ENCODE results near the gene LAMA5. TPM values are rescaled to one million over a fixed set of nuclear protein-coding genes. Genes with fewer than 3 reads are reported as not detected.
A peak's percentile ranks its signal among the peaks of the same experiment; 100 is the strongest.

LAMA5 gene
- total RNA-seq, 2 experiments from 2014 or later = 0.99 to 1.9 TPM

- H3K9me3 Mint-ChIP-seq (ENCODE audit: low read depth) = no peaks in the 10 kb centered on the region
- no peaks in the 10 kb centered on the region for H3K4me1 Mint-ChIP-seq
- H3K36me3 Mint-ChIP-seq = no peaks in the 10 kb centered on the region
- no peaks in the 10 kb centered on the region for H3K27me3 Mint-ChIP-seq
- H3K4me3 Mint-ChIP-seq = no peak overlapping the region
- DNase-seq = no peak
- CTCF ChIA-PET = interaction anchor here (1.0 kb wide), 1 partner anchor 179 kb away, joined by 3 read pairs; no protein-coding TSS in a partner anchor
- no peak for ATAC-seq
- no peak overlapping the region for H3K27ac Mint-ChIP-seq
Measured at GRCh38 chr20:62320581-62321354, 46.3 kb downstream of the LAMA5 start.

GRCh38 chr20:62319346-62319909, 47.7 kb downstream of the LAMA5 start:
- no peaks in the 10 kb centered on the region for H3K36me3 Mint-ChIP-seq
- H3K4me3 Mint-ChIP-seq = no peak overlapping the region
- ATAC-seq = no peak
- H3K9me3 Mint-ChIP-seq (ENCODE audit: low read depth) = no peaks in the 10 kb centered on the region
- CTCF ChIA-PET = no interaction called here
- H3K27ac Mint-ChIP-seq = no peak overlapping the region
- no peak for DNase-seq
- no peaks in the 10 kb centered on the region for H3K4me1 Mint-ChIP-seq
- H3K27me3 Mint-ChIP-seq = no peaks in the 10 kb centered on the region

GRCh38 chr20:62318400-62319345, 48.4 kb downstream of the LAMA5 start:
- H3K4me1 Mint-ChIP-seq = no peaks in the 10 kb centered on the region
- H3K36me3 Mint-ChIP-seq = no peaks in the 10 kb centered on the region
- no peaks in the 10 kb centered on the region for H3K27me3 Mint-ChIP-seq
- no peak overlapping the region for H3K27ac Mint-ChIP-seq
- CTCF ChIA-PET = no interaction called here
- no peaks in the 10 kb centered on the region for H3K9me3 Mint-ChIP-seq (ENCODE audit: low read depth)
- no peak overlapping the region for H3K4me3 Mint-ChIP-seq
- ATAC-seq (peak; percentile 48), DNase-seq (no peak)

GRCh38 chr20:62317167-62317655, 49.9 kb downstream of the LAMA5 start:
- ATAC-seq (no peak), DNase-seq (no peak)
- Mint-ChIP-seq H3K4me3 (no peak overlapping the region), H3K27ac (no peak overlapping the region), H3K9me3 (ENCODE audit: low read depth) (no peaks in the 10 kb centered on the region), H3K27me3 (no peaks in the 10 kb centered on the region), H3K4me1 (no peaks in the 10 kb centered on the region), H3K36me3 (no peaks in the 10 kb centered on the region)
- CTCF ChIA-PET = no interaction called here

- DNase-seq = no peak
- H3K27me3 Mint-ChIP-seq = no peaks in the 10 kb centered on the region
- no peaks in the 10 kb centered on the region for H3K4me1 Mint-ChIP-seq
- H3K36me3 Mint-ChIP-seq = no peaks in the 10 kb centered on the region
- H3K4me3 Mint-ChIP-seq = no peak overlapping the region
- no peak overlapping the region for H3K27ac Mint-ChIP-seq
- CTCF ChIA-PET = no interaction called here
- H3K9me3 Mint-ChIP-seq (ENCODE audit: low read depth) = no peaks in the 10 kb centered on the region
- ATAC-seq = no peak
Measured at GRCh38 chr20:62316331-62317166, 50.6 kb downstream of the LAMA5 start.

GRCh38 chr20:62315773-62316172, 51.3 kb downstream of the LAMA5 start:
- CTCF ChIA-PET = no interaction called here
- Mint-ChIP-seq H3K27me3 (no peaks in the 10 kb centered on the region), H3K9me3 (ENCODE audit: low read depth) (no peaks in the 10 kb centered on the region), H3K4me3 (no peak overlapping the region), H3K4me1 (no peaks in the 10 kb centered on the region), H3K36me3 (no peaks in the 10 kb centered on the region), H3K27ac (no peak overlapping the region)
- no peak for ATAC-seq
- no peak for DNase-seq

- Mint-ChIP-seq H3K4me3 (no peak overlapping the region), H3K9me3 (ENCODE audit: low read depth) (no peaks in the 10 kb centered on the region), H3K36me3 (no peaks in the 10 kb centered on the region), H3K27ac (no peak overlapping the region), H3K27me3 (no peaks in the 10 kb centered on the region), H3K4me1 (no peaks in the 10 kb centered on the region)
- DNase-seq = no peak
- CTCF ChIA-PET = no interaction called here
- ATAC-seq = no peak
Measured at GRCh38 chr20:62314711-62315302, 52.3 kb downstream of the LAMA5 start.

- no peaks in the 10 kb centered on the region for H3K36me3 Mint-ChIP-seq
- no peaks in the 10 kb centered on the region for H3K27me3 Mint-ChIP-seq
- H3K9me3 Mint-ChIP-seq (ENCODE audit: low read depth) = no peaks in the 10 kb centered on the region
- no peak overlapping the region for H3K4me3 Mint-ChIP-seq
- no peaks in the 10 kb centered on the region for H3K4me1 Mint-ChIP-seq
- no peak for DNase-seq
- ATAC-seq = no peak
- H3K27ac Mint-ChIP-seq = no peak overlapping the region
- CTCF ChIA-PET = no interaction called here
Measured at GRCh38 chr20:62314339-62314638, 52.8 kb downstream of the LAMA5 start.

- no peak for ATAC-seq
- Mint-ChIP-seq H3K27ac (no peak overlapping the region), H3K27me3 (no peaks in the 10 kb centered on the region), H3K36me3 (peaks cover 1% of the 10 kb centered on the region), H3K4me3 (no peak overlapping the region), H3K9me3 (ENCODE audit: low read depth) (no peaks in the 10 kb centered on the region), H3K4me1 (no peaks in the 10 kb centered on the region)
- no peak for DNase-seq
- CTCF ChIA-PET = no interaction called here
Measured at GRCh38 chr20:62313460-62314338, 53.4 kb downstream of the LAMA5 start.

- H3K4me1 Mint-ChIP-seq = no peaks in the 10 kb centered on the region
- DNase-seq (no peak), ATAC-seq (no peak)
- H3K36me3 Mint-ChIP-seq = peaks cover 2% of the 10 kb centered on the region
- H3K27me3 Mint-ChIP-seq = no peaks in the 10 kb centered on the region
- no peak overlapping the region for H3K4me3 Mint-ChIP-seq
- H3K27ac Mint-ChIP-seq = no peak overlapping the region
- CTCF ChIA-PET = no interaction called here
- H3K9me3 Mint-ChIP-seq (ENCODE audit: low read depth) = no peaks in the 10 kb centered on the region
Measured at GRCh38 chr20:62313021-62313420, 54.1 kb downstream of the LAMA5 start.

GRCh38 chr20:62312662-62312977, 54.5 kb downstream of the LAMA5 start:
- no peaks in the 10 kb centered on the region for H3K27me3 Mint-ChIP-seq
- H3K9me3 Mint-ChIP-seq (ENCODE audit: low read depth) = no peaks in the 10 kb centered on the region
- H3K36me3 Mint-ChIP-seq = peaks cover 4% of the 10 kb centered on the region
- ATAC-seq (no peak), DNase-seq (no peak)
- CTCF ChIA-PET = no interaction called here
- no peak overlapping the region for H3K4me3 Mint-ChIP-seq
- H3K27ac Mint-ChIP-seq = no peak overlapping the region
- H3K4me1 Mint-ChIP-seq = no peaks in the 10 kb centered on the region

GRCh38 chr20:62311832-62312661, 55.1 kb downstream of the LAMA5 start:
- Mint-ChIP-seq H3K27ac (no peak overlapping the region), H3K9me3 (ENCODE audit: low read depth) (no peaks in the 10 kb centered on the region), H3K36me3 (peaks cover 6% of the 10 kb centered on the region), H3K4me1 (no peaks in the 10 kb centered on the region), H3K4me3 (no peak overlapping the region), H3K27me3 (no peaks in the 10 kb centered on the region)
- no peak for ATAC-seq
- CTCF ChIA-PET = no interaction called here
- no peak for DNase-seq

Data from activated CD8-positive, alpha-beta memory T cell treated with anti-CD3 and anti-CD28 coated beads, Interleukin-2, amount 10 ng/mL, durations not matched to agents 7 days and 5 days (primary cell).